SK-MEL-5 (cell line): ENCODE measurements around the gene ZNF526. TPM values are rescaled to one million over a fixed set of nuclear protein-coding genes. Genes with fewer than 3 reads are reported as not detected.

Experiments used
- DNase-seq: peaks from one replicate; pipeline ENCODE4 v3.0.0-alpha.2; 2016; ENCODE audit warnings: low read depth, low spot score
- in situ Hi-C: cut with HindIII; loops from 2 replicates; pipeline ENCODE4 v1.10.0; 2016; ENCODE audit warnings: low sequenced_read_pairs, high pct_unique_total_duplicates, low pct_unique_long_range_greater_than_20kb
- total RNA-seq: library from RNA; depleted of rRNA; stranded (reverse); fragments of >200 nt; shearing (Covaris generic); gene quantifications from 2 replicates; pipeline ENCODE4 v1.2.3, GENCODE V29; 2014

ZNF526 gene
- total RNA-seq, 1 experiment from 2014 or later = 6.8 TPM

GRCh38 chr19:42235181-42235580, 15.1 kb downstream of the ZNF526 start:
- in situ Hi-C loops = no loop called here
- DNase-seq = no peak

- in situ Hi-C loops = no loop called here
- DNase-seq = no peak
Measured at GRCh38 chr19:42239544-42240220, 19.6 kb downstream of the ZNF526 start.

- in situ Hi-C loops = no loop called here
- DNase-seq = no peak
Measured at GRCh38 chr19:42241279-42241678, 21.2 kb downstream of the ZNF526 start.

- DNase-seq = no peak
- in situ Hi-C loops = no loop called here
Measured at GRCh38 chr19:42242069-42242511, 22.0 kb downstream of the ZNF526 start.

- in situ Hi-C loops = no loop called here
- peak; percentile 99 for DNase-seq
Measured at GRCh38 chr19:42242512-42243409, 22.6 kb downstream of the ZNF526 start, which contains the start of gene GSK3A. TSS of gene GSK3A (minus strand) at chr19:42242602. CDS start at chr19:42242465, 137 bp downstream.

GRCh38 chr19:42244347-42245220, 24.5 kb downstream of the ZNF526 start:
- peak; percentile 96 for DNase-seq
- in situ Hi-C loops = no loop called here

GRCh38 chr19:42245231-42245630, 25.1 kb downstream of the ZNF526 start:
- in situ Hi-C loops = no loop called here

GRCh38 chr19:42246143-42246921, 26.2 kb downstream of the ZNF526 start:
- peak; percentile 76 for DNase-seq
- in situ Hi-C loops = no loop called here

More at GRCh38 chr19:42245231-42245630, 25.1 kb downstream of the ZNF526 start:
- DNase-seq = no peak

GRCh38 chr19:42246922-42247639, 27.0 kb downstream of the ZNF526 start:
- DNase-seq = no peak
- in situ Hi-C loops = no loop called here

- DNase-seq = no peak
- in situ Hi-C loops = no loop called here
Measured at GRCh38 chr19:42247640-42248199, 27.6 kb downstream of the ZNF526 start.

- no peak for DNase-seq
- in situ Hi-C loops = no loop called here
Measured at GRCh38 chr19:42248270-42249148, 28.4 kb downstream of the ZNF526 start.

GRCh38 chr19:42249149-42249750, 29.1 kb downstream of the ZNF526 start:
- DNase-seq = no peak
- in situ Hi-C loops = no loop called here

GRCh38 chr19:42249769-42250168, 29.7 kb downstream of the ZNF526 start:
- DNase-seq = no peak
- in situ Hi-C loops = no loop called here

GRCh38 chr19:42250183-42250665, 30.1 kb downstream of the ZNF526 start:
- in situ Hi-C loops = no loop called here

More at GRCh38 chr19:42250183-42250665, 30.1 kb downstream of the ZNF526 start:
- no peak for DNase-seq
